Subcutaneous adipose tissue (tissue), 4 donors: Measurements from ENCODE around the gene NPLOC4. TPM values are rescaled to one million over a fixed set of nuclear protein-coding genes. Genes with fewer than 3 reads are reported as not detected.

Experiments
- total RNA-seq, 4 donors: library from RNA; depleted of rRNA; stranded (reverse); fragments of >200 nt; gene quantifications; one replicate each; pipeline ENCODE4 v1.1.0, GENCODE V29; 2016
- TF ChIP-seq, protein P1 (sequence below): fragments of 450-650 bp; IDR thresholded peaks from one replicate; pipeline ENCODE4 v1.5.1; 2016; ENCODE audit warnings: low read depth, mild to moderate bottlenecking, control low read depth, antibody characterized with exemption, moderate library complexity

NPLOC4 gene
- total RNA-seq, 4 donors from 2014 or later = 47.4 to 112 (median 62.8) TPM

DNA sequence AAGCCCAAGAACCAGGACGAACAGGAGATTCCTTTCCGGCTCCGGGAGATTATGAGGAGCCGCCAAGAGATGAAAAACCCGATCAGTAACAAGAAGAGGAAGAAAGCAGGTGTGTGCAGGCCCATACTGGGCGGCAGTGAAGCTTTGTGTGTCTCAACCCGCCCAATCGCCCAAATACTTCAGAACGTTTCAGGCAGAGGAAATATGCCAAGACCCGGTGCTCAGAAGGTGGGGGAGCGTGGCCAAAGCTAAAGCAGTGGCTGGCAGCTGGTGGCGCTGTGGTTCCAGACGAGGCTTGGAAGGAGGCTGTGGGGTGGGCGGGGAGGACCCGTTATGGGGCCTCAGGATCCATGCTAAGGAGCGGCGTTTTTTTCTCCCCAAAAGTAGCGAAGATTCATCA is 30.8 kb upstream of the NPLOC4 start:
- TF ChIP-seq, protein P1, sequence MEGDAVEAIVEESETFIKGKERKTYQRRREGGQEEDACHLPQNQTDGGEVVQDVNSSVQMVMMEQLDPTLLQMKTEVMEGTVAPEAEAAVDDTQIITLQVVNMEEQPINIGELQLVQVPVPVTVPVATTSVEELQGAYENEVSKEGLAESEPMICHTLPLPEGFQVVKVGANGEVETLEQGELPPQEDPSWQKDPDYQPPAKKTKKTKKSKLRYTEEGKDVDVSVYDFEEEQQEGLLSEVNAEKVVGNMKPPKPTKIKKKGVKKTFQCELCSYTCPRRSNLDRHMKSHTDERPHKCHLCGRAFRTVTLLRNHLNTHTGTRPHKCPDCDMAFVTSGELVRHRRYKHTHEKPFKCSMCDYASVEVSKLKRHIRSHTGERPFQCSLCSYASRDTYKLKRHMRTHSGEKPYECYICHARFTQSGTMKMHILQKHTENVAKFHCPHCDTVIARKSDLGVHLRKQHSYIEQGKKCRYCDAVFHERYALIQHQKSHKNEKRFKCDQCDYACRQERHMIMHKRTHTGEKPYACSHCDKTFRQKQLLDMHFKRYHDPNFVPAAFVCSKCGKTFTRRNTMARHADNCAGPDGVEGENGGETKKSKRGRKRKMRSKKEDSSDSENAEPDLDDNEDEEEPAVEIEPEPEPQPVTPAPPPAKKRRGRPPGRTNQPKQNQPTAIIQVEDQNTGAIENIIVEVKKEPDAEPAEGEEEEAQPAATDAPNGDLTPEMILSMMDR = no peak

DNA sequence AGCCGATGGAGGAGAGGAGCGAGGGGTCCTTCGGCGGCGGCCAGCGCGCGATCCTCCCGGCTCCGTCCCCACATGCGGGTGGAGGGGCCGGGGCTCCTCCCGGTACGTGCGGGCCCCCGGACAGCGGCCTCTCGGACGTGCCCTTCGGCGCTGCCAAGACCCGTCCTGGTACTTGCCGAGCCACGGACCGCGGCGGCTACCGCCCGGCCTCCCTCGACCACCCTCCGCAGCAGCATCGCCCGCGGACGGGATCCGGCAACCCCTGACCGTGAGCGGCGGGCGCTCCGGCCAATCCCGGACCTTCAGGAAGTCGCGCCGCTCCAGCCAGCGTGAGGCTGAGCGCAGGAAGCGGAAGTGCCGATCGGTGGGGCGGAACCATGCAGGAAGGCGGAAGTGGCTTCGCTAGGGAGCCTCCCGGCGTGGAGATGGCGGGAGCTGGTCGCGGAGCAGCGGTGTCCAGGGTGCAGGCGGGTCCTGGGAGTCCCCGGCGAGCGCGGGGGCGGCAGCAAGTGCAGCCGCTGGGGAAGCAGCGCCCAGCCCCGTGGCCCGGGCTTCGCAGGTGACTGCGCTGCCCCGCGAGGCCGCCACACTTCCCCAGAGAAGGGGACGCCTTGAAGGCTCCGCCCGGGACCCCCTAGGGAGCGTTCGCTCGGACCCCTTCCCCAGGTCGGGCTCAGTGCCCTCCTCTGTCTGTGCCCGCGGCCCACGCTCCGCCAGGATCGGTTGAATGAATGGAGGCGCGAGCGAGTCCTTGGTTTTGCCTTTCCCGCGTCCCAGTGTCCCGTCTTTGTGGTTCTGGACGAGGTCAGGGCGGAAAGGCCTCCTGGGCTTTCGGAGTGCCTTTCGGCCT is 29.7 kb upstream of the NPLOC4 start, which contains the start of the genes CCDC137 and OXLD1:
CCDC137 (plus strand) TSS at position 396 of the 850 bp plus-strand sequence; CDS start at position 426, 30 bp downstream.
OXLD1 (minus strand) TSS at position 264 of the 850 bp plus-strand sequence; CDS start at position 236, 28 bp downstream.
- TF ChIP-seq, protein P1 = no peak

DNA sequence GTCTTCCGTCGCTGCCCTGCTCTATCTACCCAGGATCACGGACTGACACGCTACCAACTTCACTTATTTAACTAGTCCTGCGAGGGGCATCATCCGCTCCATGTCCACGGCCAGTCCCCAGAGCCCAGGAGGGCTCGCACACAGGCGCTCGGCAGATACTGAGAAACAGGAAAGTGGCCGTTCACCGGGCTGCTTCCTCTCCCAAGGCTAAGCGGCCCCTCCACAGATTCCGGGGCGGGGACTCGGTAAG is 29.1 kb upstream of the NPLOC4 start:
- TF ChIP-seq, protein P1 = no peak

DNA sequence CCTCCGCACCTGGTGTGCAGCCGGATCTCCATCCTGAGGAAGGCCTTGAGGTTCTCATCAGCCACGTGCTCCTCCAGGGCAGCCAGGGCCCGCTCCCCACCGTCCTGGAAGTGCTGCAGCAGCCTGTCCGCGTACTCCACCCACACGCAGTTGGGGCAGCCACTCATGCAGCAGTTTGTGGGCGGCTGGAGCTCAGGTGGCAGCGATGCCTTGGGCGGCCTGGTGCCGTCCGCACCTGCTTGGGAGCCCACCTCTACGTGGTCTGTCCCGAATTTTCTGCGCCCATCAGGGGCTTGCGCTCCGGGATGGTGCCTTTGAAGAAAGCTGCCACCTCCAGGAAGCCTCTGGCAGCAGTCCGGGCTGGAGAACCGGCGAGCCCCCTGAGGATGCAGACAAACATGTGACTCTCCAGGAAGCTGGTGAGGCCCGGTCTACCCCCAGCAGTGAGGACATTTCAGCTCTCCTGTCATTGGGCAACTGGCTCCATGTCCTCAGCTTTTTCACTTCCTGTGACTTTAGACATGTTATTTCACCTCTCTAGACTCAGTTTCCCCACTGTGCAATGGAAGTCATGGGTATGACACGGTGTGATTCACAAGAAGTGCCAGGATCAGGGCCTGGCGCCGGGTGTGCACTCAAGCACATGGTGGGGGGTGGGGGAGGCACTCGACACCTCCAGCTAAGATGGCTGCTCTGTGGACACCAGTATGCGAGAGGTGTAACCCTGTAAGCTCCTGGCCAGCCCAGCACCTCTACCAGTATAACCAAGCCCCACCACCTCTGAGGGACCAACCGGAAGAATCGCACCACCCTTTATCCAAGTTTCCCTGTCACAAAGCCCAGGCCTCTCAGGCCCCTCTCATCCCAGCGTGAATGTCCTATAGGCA is 28.5 kb upstream of the NPLOC4 start:
- TF ChIP-seq, protein P1 = no peak

DNA sequence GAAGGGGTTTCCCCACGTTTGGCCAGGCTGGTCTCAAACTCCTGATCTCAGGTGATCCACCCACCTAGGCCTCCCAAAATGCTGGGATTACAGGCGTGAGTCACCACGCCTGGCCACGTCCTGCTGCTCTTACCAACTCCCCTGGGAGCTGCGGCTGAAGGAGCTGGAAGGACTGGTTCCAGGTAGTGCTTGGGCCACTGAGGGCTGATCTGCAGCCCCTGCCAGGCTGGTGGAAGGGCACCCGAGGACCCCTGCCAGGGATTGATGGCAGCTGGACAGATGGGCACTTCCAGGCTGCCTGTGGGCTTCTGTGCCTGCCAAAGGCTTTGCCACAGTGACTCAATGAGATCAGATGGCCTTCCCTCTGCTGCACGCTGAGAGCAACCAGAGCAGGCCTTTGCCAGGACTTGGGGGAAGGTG is 27.1 kb upstream of the NPLOC4 start:
- TF ChIP-seq, protein P1 = no peak

DNA sequence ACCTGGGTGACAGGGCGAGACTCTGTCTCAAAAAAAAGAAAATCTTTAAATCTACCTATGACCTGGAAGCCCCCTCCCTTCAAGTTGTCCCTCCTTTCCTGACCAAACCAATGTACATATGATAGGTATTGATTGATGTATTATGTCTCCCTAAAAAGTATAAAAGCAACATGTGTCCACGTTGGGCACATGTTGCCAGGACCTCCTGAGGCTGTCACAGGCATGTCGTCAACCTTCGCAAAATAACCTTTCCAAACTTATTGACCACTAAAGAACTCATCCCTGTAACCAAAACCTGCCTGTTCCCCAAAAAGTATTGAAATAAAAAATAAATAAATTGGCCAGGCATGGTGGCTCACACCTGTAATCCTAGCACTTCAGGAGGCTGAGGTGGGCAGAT is 25.1 kb upstream of the NPLOC4 start:
- TF ChIP-seq, protein P1 = no peak

DNA sequence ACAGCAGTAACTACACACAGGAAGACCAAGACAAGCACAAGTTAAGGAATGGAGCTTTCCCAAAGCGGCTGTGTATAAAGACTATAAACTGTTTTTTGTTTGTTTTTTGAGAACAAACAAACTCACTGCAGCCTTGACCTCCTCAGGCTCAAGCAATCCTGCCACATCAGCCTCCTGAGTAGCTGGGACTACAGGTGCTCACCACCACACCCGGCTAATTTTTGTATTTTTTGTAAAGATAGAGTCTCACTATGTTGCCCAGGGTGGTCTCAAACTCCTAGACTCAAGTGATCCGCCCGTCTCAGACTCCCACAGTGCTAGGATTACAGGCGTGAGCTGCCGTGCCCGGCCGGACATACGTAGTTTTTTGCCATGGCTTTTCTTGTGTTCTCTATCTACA is 23.5 kb upstream of the NPLOC4 start:
- TF ChIP-seq, protein P1 = no peak
